HG03469 (cell line): ENCODE data around the gene GRM3.

Experiments
- ATAC-seq: cut with Tn5 transposase; IDR thresholded peaks from one replicate; pipeline ENCODE4 v1.9.1; 2021; ENCODE audit warnings: mild to moderate bottlenecking, moderate library complexity, moderate number of reproducible peaks; ENCODE audit not compliant: unreplicated experiment

The GRM3 gene

DNA sequence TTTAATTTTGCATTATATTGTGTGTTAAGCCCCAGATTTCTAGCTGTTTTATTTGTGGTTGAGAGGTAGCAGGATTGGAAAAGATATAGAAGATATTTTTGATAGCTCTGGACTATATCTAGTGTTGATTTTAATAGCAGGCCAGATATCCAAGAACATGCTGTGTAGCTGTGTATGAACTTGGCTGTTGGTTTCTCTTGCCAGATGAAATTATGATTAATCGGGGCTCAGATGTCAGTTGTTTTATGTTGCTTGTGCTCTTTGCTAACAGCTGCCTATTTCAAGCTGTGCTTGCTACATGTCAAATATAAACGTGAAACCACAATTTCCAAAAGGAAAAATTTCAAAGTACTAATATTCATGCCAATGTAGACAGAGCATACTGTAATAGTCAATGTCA, 141.1 kb downstream of the GRM3 start:
- no peak for ATAC-seq

DNA sequence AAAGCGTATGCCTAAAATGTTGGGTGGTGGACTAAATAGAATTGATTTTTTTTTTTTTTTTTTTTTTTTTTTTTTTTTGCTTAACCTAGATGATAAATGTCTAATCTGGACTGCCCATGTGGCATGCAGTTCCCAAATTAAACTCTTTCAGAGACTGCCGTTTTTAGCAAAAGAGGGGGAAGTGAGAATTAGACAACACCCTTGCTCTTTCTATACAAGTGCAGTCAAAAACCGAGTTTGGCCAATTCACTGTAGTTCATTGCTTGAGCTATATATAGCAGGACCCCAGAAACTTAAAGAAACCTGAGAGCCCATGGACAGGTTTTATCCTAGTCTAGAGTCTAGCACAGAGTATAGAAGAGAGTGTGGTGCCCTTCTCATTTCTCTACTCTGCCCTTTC, 141.9 kb downstream of the GRM3 start:
- peak; percentile 80 for ATAC-seq

DNA sequence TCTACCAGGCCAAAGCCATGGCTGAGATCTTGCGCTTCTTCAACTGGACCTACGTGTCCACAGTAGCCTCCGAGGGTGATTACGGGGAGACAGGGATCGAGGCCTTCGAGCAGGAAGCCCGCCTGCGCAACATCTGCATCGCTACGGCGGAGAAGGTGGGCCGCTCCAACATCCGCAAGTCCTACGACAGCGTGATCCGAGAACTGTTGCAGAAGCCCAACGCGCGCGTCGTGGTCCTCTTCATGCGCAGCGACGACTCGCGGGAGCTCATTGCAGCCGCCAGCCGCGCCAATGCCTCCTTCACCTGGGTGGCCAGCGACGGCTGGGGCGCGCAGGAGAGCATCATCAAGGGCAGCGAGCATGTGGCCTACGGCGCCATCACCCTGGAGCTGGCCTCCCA, 142.7 kb downstream of the GRM3 start:
- no peak for ATAC-seq

GRCh38 chr7:86788948-86789347, 145.2 kb downstream of the GRM3 start:
- peak; percentile 38 for ATAC-seq

- ATAC-seq: peak; percentile 57
Observed at GRCh38 chr7:86790383-86790782, 146.7 kb downstream of the GRM3 start.

- ATAC-seq: no peak
Observed at GRCh38 chr7:86792260-86792659, 148.6 kb downstream of the GRM3 start.

DNA sequence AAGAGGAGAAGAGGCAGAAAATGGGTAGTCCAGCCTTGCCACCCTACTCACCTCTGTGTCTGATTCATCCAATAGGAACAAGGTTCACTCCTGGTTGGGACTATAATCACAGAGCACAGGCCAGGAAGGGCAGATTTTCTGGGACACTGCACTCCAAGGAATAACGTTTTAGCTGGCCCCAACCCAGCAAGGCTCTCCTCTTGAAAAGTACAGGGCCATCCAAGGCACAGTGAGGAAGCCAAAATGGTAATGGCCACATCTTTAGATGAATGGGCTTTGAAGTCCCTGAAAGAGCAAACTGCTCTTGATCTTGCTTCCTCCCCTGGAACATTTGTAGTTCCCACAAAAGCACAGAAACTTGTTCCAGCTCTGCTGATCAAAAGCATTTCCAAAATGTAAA, 149.4 kb downstream of the GRM3 start:
- ATAC-seq: no peak

GRCh38 chr7:86814661-86815379, 171.1 kb downstream of the GRM3 start:
- ATAC-seq: no peak

GRCh38 chr7:86815556-86815955, 171.8 kb downstream of the GRM3 start:
- no peak for ATAC-seq

DNA sequence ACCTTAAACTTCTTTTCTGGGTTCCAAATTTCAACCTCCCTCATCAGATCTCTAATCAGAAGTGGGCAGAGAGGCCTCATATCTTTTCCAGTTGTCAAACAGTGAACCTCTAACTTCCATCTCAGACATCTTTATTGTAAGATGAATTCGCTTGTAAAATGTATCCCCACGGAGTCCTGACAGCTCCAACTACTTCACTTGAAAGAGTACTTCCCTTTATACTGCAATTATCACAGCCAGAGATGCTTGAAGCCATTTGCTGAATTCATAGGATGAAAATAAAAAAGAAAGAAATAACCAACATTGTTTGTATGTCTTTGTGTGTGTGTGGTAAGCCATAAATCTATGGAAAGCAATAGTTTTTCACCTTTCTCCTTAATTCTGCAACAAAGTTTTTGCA, 175.2 kb downstream of the GRM3 start:
- ATAC-seq: no peak

- ATAC-seq: no peak
Observed at GRCh38 chr7:86823769-86824168, 180.1 kb downstream of the GRM3 start.

DNA sequence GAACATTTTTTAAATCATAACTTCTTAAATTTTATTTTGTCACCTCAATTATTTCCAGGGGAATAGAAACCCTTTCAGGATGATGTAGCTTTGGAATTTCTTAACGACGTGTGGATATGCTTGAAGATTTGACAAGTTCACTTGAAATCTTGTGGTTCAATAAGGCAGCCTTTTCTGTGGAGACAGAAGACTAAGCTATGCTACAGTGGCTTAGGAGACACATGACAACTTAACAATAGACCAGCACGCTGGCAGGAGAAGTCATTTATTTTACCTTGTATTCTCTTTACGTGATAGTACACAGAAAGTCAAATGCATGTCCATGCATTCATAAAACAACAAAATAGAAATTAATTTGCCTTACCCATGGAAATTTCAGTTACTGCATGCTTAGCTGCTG, 181.6 kb downstream of the GRM3 start:
- ATAC-seq: no peak

DNA sequence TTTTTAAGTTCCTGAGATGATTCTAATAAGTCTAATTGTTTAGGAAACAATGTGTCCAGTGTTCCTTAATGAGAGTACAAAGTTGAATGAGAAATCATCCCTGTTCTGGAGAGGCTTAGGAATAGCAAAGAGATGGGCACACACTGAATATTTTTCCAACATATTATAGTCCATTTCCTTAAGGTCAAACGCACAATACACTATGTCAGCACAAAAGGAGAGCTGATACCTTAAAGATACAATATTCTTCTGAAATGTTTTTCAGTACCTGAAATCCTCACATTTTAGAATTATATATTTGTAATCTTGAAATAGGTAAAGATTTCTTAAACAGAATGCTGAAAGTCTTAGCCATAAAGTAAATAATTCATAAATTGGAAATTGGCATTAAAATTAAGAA, 183.2 kb downstream of the GRM3 start:
- ATAC-seq: no peak

GRCh38 chr7:86833360-86833759, 189.7 kb downstream of the GRM3 start:
- ATAC-seq: no peak

DNA sequence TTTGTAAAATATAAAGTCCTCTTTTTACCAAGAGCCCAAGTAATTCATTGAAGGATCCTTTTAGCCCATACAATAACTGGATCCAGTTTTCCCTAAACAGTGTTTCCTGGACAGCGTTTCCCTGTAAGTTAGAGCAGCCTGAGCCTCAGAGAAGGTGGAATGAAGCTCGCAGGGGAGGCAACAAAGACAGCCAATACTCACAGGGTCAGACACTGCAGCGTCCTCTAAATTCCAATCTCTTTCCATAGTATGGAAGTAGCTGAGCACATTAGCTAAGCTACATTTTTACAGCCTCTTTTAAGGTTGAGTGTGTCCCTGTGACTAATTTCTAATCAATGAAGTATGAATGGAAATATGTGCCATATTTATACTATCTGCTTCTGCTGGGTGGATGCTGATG, 193.5 kb downstream of the GRM3 start:
- no peak for ATAC-seq

DNA sequence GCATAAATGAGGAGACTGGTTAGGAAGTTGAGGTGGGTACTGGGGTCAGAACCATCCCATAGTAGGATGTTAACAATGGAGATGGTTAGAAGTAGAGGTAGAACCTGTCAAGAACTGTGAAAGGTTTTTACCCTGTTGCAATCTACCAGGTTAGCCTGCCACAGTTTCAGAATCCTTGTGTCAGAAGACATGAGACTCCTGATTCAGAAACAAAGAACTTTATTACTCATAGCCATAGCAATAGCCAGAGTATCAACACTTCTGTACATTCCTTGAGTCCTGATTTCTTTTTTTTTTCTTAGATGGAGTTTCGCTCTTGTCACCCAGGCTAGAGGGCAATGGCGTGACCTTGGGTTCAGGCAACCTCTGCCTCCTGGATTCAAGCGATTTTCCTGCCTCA, 200.9 kb downstream of the GRM3 start:
- ATAC-seq: no peak

GRCh38 chr7:86846494-86847190, 202.9 kb downstream of the GRM3 start:
- no peak for ATAC-seq

DNA sequence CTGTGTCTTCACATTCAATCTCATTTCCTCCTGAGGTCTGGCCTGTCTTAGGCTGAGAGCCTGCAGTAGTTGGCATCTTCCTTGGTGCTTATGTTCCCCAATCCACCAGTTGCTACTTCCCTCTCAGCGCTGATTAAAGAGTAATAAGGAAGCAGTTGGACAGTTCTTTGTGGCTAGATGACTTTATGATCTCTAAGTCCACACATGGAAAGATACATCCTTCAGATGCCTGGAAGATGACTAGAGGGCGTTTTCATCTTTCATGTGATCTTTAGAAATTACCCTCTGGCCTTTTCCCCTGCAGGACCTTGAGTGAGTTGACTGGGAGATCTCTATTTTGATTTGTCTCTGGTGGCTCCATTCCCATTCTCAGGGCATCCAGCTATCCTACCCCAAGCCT, 204.5 kb downstream of the GRM3 start:
- no peak for ATAC-seq

- no peak for ATAC-seq
Observed at GRCh38 chr7:86851566-86851965, 207.9 kb downstream of the GRM3 start.

- no peak for ATAC-seq
Observed at GRCh38 chr7:86863452-86863851, 219.7 kb downstream of the GRM3 start.

DNA sequence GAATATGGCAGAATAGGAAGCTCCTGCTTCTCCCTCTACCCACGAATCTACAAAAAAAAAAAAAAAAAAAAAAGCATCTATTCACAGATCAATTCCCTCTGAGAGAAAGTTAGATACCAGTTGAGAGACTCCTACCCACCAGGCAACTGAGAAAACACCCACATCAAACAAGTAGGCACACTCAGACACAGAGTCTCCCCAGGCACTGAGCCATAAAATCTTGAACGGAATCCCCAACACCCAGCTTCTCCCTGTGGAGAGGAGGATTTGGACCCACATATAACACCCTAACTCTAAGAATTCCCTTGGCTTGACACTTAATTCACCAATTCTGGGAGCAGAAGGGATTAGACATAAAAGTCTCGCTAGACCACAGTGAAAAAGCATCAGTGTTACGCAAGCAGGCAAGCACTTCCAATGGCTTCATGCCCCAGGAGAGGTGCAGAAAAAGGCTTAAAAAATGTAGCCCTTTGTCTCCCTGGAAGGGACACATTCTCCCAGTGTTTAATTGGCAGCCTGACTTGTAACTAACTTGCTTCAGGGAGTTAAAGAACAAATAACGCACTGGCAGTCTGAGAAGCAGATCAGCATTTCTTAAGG, 223.6 kb downstream of the GRM3 start:
- no peak for ATAC-seq

GRCh38 chr7:86876146-86876545, 232.4 kb downstream of the GRM3 start:
- no peak for ATAC-seq
